Peyer's patch (tissue), 4 donors: ENCODE measurements around the gene DYNC1I2. TPM values are rescaled to one million over a fixed set of nuclear protein-coding genes. Genes with fewer than 3 reads are reported as not detected.
A peak's percentile ranks its signal among the peaks of the same experiment; 100 is the strongest.

Experiments
- DNase-seq, 3 donors: peaks; one replicate each; pipeline ENCODE4 v3.0.0-alpha.2; 2017 to 2019
- H3K27ac ChIP-seq, 4 donors: fragments of 200-600 bp; sonication (generic); one replicate each; pipeline ENCODE4 v1.5.1; 2016 to 2019
- H3K27me3 ChIP-seq, 2 donors: fragments of 200-600 bp; sonication (generic); one replicate each; pipeline ENCODE4 v1.5.1; 2019
- H3K36me3 ChIP-seq, 3 donors: fragments of 200-600 bp; sonication (generic); one replicate each; pipeline ENCODE4 v1.5.1; 2016 to 2019
- H3K4me1 ChIP-seq, 4 donors: fragments of 200-600 bp; sonication (generic); one replicate each; pipeline ENCODE4 v1.5.1; 2016 to 2019
- H3K4me3 ChIP-seq, 4 donors: fragments of 200-600 bp; sonication (generic); 1 replicate in 3 of 4; 2 replicates in 1 of 4; pipeline ENCODE4 v1.5.1; 2016 to 2019; ENCODE audit warnings: mild to moderate bottlenecking in 1 of 4
- H3K9me3 ChIP-seq, 4 donors: fragments of 200-600 bp; sonication (generic); one replicate each; pipeline ENCODE4 v1.5.1; 2016 to 2019; ENCODE audit warnings: mild to moderate bottlenecking in 1 of 4
- POLR2A ChIP-seq, 2 donors: fragments of 450-650 bp; IDR thresholded peaks; one replicate each; pipeline ENCODE4 v1.5.1; 2017; ENCODE audit warnings: antibody characterized with exemption in 2 of 2, mild to moderate bottlenecking in 2 of 2, moderate library complexity in 2 of 2
- total RNA-seq, 4 donors: library from RNA; depleted of rRNA; stranded (reverse); fragments of >200 nt; gene quantifications; one replicate each; pipeline ENCODE4 v1.1.0, GENCODE V29; 2016
- TF ChIP-seq, protein P1 (sequence below), 6 experiments: fragments of 450-650 bp in 4 of 6; fragments of 200-600 bp in 2 of 6; sonication (generic) in 1 of 6; IDR thresholded peaks; one replicate each; pipeline ENCODE4 v1.5.1; 2017 to 2019; ENCODE audit warnings: antibody characterized with exemption in 6 of 6, mild to moderate bottlenecking in 3 of 6, moderate library complexity in 1 of 6

The DYNC1I2 gene
- total RNA-seq, result 100 to 1,000 TPM in 1 of 4 donors, 10 to 100 TPM in 3; 72.4 to 153 (median 86.0) TPM

GRCh38 chr2:171687287-171688128 lies at the start of gene DYNC1I2:
Gene DYNC1I2 (plus strand): TSS chr2:171687469. CDS start chr2:171690156, 2,687 bp downstream.
- DNase-seq, result peak; percentile 88 to 96 (median 91)
- Histone ChIP-seq H3K9me3 (no peaks in the 10 kb centered on the region), H3K4me1 (peaks cover 0 to 9% (median 2%) of the 10 kb centered on the region in 4 donors), H3K27me3 (no peaks in the 10 kb centered on the region), H3K4me3 (peak within 1 kb of the TSS; percentile 75 to 93 (median 87)), H3K36me3 (no peaks in the 10 kb centered on the region), H3K27ac (peak within 1 kb of the TSS; percentile 77 to 79 (median 78))
- TF ChIP-seq POLR2A (IDR thresholded peaks at IDR 0.05), result peak; percentile 15 to 37
- TF ChIP-seq, protein P1, sequence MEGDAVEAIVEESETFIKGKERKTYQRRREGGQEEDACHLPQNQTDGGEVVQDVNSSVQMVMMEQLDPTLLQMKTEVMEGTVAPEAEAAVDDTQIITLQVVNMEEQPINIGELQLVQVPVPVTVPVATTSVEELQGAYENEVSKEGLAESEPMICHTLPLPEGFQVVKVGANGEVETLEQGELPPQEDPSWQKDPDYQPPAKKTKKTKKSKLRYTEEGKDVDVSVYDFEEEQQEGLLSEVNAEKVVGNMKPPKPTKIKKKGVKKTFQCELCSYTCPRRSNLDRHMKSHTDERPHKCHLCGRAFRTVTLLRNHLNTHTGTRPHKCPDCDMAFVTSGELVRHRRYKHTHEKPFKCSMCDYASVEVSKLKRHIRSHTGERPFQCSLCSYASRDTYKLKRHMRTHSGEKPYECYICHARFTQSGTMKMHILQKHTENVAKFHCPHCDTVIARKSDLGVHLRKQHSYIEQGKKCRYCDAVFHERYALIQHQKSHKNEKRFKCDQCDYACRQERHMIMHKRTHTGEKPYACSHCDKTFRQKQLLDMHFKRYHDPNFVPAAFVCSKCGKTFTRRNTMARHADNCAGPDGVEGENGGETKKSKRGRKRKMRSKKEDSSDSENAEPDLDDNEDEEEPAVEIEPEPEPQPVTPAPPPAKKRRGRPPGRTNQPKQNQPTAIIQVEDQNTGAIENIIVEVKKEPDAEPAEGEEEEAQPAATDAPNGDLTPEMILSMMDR (IDR thresholded peaks at IDR 0.05), result no peak

- DNase-seq, result no peak
- no peaks in the 10 kb centered on the region for H3K36me3 ChIP-seq
- H3K9me3 ChIP-seq, result no peaks in the 10 kb centered on the region
- no peak overlapping the region for H3K4me3 ChIP-seq
- no peaks in the 10 kb centered on the region for H3K27me3 ChIP-seq
- TF ChIP-seq, protein P1 (IDR thresholded peaks at IDR 0.05), result no peak
- TF ChIP-seq POLR2A (IDR thresholded peaks at IDR 0.05), result no peak
- no peaks in the 10 kb centered on the region for H3K4me1 ChIP-seq
- no peak overlapping the region for H3K27ac ChIP-seq
Measured at GRCh38 chr2:171651667-171652415, 35.4 kb upstream of the DYNC1I2 start.

GRCh38 chr2:171652416-171652785 lies 34.9 kb upstream of the DYNC1I2 start:
- DNase-seq, result no peak
- TF ChIP-seq, protein P1 (IDR thresholded peaks at IDR 0.05), result no peak
- no peak for TF ChIP-seq POLR2A (IDR thresholded peaks at IDR 0.05)
- Histone ChIP-seq H3K4me1 (no peaks in the 10 kb centered on the region), H3K9me3 (no peaks in the 10 kb centered on the region), H3K27ac (no peak overlapping the region), H3K27me3 (no peaks in the 10 kb centered on the region), H3K36me3 (no peaks in the 10 kb centered on the region), H3K4me3 (no peak overlapping the region)

DNA sequence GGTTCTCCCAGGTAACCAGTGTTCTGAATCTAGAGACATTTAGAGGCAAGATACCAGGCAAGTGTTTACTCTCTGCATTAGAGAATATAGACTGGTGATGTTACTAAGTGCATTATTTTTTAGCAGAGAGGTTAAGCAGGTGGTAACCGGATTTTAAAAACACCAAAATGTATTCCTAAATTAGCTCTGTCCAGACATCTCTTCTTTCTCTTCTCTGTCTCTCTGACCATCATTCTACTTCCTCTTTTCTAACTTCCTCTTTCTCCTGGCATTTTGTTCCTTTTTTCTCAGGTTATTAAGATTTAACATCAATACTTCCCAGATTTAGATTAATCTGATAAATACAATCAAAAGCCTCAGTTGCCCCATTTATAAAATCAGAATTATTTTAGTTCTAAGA lies 31.7 kb upstream of the DYNC1I2 start:
- TF ChIP-seq POLR2A (IDR thresholded peaks at IDR 0.05), result no peak
- TF ChIP-seq, protein P1 (IDR thresholded peaks at IDR 0.05), result no peak
- DNase-seq, result no peak
- Histone ChIP-seq H3K36me3 (no peaks in the 10 kb centered on the region), H3K27ac (no peak overlapping the region), H3K27me3 (no peaks in the 10 kb centered on the region), H3K9me3 (no peaks in the 10 kb centered on the region), H3K4me1 (no peaks in the 10 kb centered on the region), H3K4me3 (no peak overlapping the region)

GRCh38 chr2:171667041-171667440 lies 20.2 kb upstream of the DYNC1I2 start:
- no peaks in the 10 kb centered on the region for H3K27me3 ChIP-seq
- no peaks in the 10 kb centered on the region for H3K9me3 ChIP-seq
- no peak overlapping the region for H3K27ac ChIP-seq
- no peak overlapping the region for H3K4me3 ChIP-seq
- no peaks in the 10 kb centered on the region for H3K36me3 ChIP-seq
- TF ChIP-seq, protein P1 (IDR thresholded peaks at IDR 0.05), result no peak
- TF ChIP-seq POLR2A (IDR thresholded peaks at IDR 0.05), result no peak
- H3K4me1 ChIP-seq, result no peaks in the 10 kb centered on the region
- DNase-seq, result no peak
